ENCODE data around the gene ZNF683. TPM values are rescaled to one million over a fixed set of nuclear protein-coding genes. Genes with fewer than 3 reads are reported as not detected.
A peak's percentile ranks its signal among the peaks of the same experiment; 100 is the strongest.
"Not testable (repeated sequence)": the region's sequence is repeated elsewhere in the genome, so short reads cannot be mapped to it uniquely, and the experiment has no call there.

The ZNF683 gene
- not detected in 2 replicates for polyA plus RNA-seq (2014; cell fraction: cytosol; rRNA removed)
- polyA plus RNA-seq (2014; cell fraction: nucleus; rRNA removed), result not detected in 2 replicates

DNA sequence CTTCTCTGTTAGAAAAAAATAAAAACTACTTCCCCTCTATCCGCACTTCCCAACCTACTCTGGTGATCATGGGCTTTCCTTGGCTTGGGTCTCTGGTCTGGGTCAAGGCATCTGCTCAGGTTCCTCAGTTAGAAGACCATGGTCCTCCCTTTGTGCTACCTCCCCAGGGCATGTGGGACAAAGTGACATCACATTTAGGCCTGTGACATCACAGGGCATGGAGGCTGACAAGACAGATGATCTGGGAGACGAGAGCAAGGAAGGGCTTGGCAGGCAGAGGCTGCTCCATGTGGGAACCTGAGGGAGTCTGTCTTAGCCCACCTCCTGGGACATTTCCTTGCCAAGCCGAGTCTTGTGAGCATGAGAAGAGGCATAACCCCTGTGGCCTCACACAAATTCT, at the start of gene ZNF683:
TSS of gene ZNF683 (minus strand) at position 140 of the 400 bp plus-strand sequence. CDS start 4,179 bp downstream, outside the sequence.
- DNase-seq (ENCODE audit: low spot score), result not testable (repeated sequence)

DNA sequence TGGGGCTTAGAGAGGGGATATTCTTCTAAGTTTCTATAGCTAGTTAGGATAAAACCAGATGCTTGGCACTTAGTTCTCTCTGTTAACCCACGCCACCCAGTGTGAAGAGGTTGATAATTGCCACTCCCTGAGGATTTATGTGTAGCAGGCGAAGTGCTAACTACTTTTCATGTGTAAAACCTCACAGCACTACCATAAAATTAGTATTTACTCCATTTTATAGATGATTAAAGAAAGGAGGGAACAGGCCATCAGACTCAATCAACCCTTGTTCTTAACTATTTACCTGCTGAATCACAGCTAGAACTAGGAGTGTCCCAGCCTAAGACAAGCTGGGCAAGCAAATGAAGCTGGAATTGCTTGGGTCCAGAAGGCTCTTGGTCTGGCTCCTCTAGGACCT, 46.9 kb upstream of the ZNF683 start:
- DNase-seq (ENCODE audit: low spot score), result no peak

DNA sequence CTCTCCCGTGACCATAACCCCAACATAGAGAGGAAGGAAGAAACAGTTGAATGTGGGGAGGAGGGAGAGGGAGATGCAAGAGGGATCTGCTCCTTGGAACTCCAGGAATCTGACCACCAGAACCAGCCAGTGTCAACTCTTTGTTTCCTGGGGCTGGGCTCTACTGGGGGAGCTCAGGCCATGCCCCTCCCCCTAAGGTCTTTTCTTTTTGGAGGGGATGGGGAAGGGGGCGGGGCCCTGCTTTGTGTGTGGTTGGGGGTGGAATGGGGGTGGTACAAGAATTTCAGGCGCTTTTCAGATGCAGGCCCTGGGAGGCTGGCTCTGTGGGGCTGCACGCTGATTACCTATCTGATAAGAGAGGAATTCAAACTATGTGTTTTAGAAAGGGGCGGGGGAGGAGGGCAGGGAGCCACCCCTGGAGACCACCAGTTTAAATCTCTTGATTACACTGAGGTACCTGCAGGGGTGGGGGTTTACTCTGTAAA, 46.4 kb upstream of the ZNF683 start:
- no peak for DNase-seq (ENCODE audit: low spot score)

DNA sequence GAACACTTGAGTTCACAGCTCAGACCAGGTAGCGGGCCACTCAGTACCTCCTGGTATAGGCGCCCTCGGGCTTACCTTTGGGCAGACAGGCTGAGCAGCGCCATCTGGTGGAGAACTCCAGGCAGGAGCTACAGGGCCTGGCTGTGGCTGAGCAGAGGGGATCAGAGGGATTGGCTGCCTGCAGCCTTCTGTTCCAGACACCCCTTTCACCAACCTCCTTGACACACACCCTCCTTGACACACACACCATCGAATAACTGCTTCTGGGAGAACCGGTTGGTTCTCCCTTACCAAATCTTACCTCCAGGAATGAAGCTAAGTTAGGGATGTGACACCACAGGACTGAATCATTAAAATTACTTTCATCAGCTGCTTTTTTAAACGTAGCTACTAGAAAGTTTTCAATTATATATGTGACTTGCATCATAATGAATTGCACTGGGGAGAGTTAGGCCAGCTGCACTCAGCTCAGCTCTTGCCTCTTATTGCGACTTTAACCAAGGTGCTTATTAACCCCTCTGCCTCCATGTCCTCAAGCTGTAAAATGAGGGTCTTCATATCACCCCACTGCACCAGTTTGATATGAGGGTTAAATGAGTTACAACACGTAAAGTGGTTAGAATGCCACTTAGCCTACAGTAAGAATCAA, 44.7 kb upstream of the ZNF683 start:
- peak; percentile 62 for DNase-seq (ENCODE audit: low spot score)

GRCh38 chr1:26413031-26413430, 40.5 kb upstream of the ZNF683 start:
- no peak for DNase-seq (ENCODE audit: low spot score)

GRCh38 chr1:26412180-26412840, 39.8 kb upstream of the ZNF683 start:
- no peak for DNase-seq (ENCODE audit: low spot score)

GRCh38 chr1:26411624-26412074, 39.1 kb upstream of the ZNF683 start:
- no peak for DNase-seq (ENCODE audit: low spot score)

GRCh38 chr1:26410706-26411623, 38.4 kb upstream of the ZNF683 start, which contains the start of gene LIN28A:
LIN28A (plus strand) TSS chr1:26410817; CDS start chr1:26410892, 75 bp downstream.
- no peak for DNase-seq (ENCODE audit: low spot score)

- peak; percentile 14 for DNase-seq (ENCODE audit: low spot score)
Observed at GRCh38 chr1:26409191-26409807, 36.7 kb upstream of the ZNF683 start.

- DNase-seq (ENCODE audit: low spot score), result peak; percentile 25
Observed at GRCh38 chr1:26408604-26409003, 36.1 kb upstream of the ZNF683 start.

DNA sequence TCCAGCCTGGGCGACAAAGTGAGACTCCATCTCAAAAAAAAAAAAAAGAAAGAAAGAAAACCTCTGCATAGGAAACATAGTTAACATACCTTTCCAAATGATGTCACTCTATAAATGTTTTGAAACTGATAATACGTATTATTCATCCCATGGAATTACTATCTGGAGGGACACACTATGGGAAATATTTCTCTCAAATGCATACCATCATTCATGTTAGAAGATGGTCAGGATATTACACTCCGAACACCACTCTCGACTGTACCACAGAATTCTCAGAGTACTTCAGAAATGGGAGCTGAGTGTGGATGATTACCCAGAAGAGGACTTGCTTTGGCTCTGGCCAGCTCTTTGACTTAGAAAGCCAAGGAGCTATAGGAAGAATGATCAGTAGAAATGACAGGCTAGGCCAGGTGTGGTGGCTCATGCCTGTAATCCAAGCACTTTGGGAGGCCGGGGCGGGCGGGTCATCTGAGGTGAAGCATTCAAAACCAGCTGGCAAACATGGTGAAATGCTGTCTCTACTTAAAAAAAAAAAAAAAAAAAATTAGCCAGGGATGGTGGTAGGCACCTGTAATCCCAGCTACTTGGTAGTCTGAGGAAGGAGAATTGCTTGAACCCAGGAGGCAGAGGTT, 32.8 kb upstream of the ZNF683 start:
- DNase-seq (ENCODE audit: low spot score), result no peak

GRCh38 chr1:26404641-26405040, 32.1 kb upstream of the ZNF683 start:
- no peak for DNase-seq (ENCODE audit: low spot score)

- DNase-seq (ENCODE audit: low spot score), result no peak
Observed at GRCh38 chr1:26403656-26404055, 31.1 kb upstream of the ZNF683 start.

GRCh38 chr1:26401891-26402290, 29.3 kb upstream of the ZNF683 start:
- no peak for DNase-seq (ENCODE audit: low spot score)

GRCh38 chr1:26399034-26399433, 26.5 kb upstream of the ZNF683 start:
- DNase-seq (ENCODE audit: low spot score), result no peak

DNA sequence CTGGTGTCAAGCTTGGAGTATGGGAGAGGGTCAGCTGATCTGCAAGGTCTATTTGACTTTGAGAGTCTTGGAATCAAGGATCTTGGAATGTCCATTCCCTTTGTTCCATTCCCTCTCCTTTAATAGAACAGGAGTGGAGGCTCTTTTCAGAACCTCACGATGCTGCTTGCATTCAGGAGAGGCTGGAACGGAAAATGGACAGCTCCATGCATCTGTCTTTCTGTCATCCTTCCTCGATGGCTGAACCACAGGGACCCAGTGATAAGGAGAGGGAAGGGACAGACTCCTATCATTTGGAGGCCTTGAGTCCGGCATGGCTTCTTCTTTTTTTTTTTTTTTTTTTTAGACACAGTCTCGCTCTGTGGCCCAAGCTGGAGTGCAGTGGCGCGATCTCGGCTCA, 23.2 kb upstream of the ZNF683 start:
- no peak for DNase-seq (ENCODE audit: low spot score)

DNA sequence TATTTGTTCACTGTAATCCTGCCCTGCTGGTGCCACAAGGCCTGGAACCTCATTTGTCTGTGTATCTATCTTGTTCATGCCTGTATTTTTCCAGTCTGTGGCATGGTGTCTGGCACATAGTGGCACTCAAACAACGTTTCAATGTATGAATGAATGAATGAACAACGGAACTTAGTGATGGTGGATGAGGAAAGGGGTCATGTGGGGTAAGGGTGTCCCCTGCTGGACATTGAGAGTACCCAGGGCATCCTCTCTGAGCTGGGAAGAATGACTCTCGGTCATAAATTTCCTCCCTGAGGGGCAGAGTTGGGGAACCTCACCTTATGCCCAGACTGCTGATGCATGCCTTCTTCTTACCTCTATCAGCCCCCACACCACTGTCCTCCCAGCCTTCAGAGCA, 18.9 kb upstream of the ZNF683 start:
- DNase-seq (ENCODE audit: low spot score), result no peak

- no peak for DNase-seq (ENCODE audit: low spot score)
Observed at GRCh38 chr1:26389604-26390247, 17.2 kb upstream of the ZNF683 start.

DNA sequence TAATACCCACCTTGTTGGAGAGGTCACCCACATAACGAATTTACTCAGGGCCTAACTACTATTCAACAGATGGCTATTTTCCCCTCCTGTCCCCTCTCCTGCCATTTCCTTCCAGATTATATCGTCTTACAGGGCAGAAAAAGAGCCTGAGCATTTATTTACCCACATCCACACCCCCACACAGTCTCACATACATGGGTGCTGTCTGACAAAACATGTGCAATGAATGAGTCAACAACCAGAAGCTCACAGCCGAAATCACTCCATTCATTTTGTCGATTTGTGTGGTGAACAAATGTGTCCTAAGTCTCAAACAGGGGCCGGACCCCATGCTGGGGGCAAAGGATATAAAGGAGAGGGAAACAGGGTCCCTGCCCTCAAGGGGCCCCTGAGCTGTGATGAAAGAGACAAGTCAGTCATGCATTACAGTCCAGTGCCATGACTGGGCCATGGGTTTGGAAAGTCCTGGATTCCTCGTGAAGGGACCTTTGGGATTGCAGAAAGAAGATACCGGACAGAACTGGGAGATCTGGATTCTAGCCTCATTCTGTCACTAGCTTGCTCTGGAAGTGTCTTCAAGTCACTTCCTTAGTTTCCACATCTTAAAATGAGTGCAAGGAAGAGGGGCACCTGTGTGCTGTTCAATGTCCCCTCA, 16.4 kb upstream of the ZNF683 start:
- DNase-seq (ENCODE audit: low spot score), result no peak

DNA sequence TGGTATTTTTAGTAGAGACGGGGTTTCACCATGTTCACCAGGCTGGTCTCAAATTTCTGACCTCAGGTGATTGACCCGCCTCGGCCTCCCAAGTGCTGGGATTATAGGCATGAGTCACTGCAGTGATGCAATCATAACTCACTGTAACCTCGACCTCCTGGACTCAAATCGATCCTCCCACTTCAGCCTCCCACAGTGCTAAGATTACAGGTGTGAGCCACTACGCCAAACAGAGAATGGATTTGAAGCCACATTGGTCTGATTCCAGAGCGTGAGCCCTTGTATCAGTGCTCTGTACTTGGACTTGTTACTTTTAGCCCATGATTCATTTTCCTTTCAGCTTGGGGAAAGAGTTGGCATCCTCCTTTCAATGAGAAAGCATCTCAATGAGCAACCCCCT, 14.9 kb upstream of the ZNF683 start:
- DNase-seq (ENCODE audit: low spot score), result no peak
